Fibroblast of lung (primary cell): ENCODE results near the gene CIB2. TPM values are rescaled to one million over a fixed set of nuclear protein-coding genes. Genes with fewer than 3 reads are reported as not detected.

Experiments used
- DNase-seq, 2 donors: peaks; one replicate each; pipeline versions ENCODE4 v3.0.0 to v3.0.0-alpha.2; 2010; ENCODE audit warnings: low read depth in 2 of 2
- H2AFZ ChIP-seq: 2 replicates; pipeline ENCODE4 v1.5.1; 2012; ENCODE audit warnings: low read length, control low read depth, inconsistent platforms
- H3K27ac ChIP-seq: 2 replicates; pipeline ENCODE4 v1.5.1; 2011; ENCODE audit warnings: low read length, control low read depth; ENCODE audit not compliant: insufficient read depth
- H3K27me3 ChIP-seq: 2 replicates; pipeline ENCODE4 v1.5.1; 2011; ENCODE audit warnings: mild to moderate bottlenecking, low read length; ENCODE audit not compliant: control insufficient read depth, insufficient read depth
- H3K36me3 ChIP-seq: 2 replicates; pipeline ENCODE4 v1.5.1; 2011; ENCODE audit warnings: low read length; ENCODE audit not compliant: control insufficient read depth, insufficient read depth
- H3K4me1 ChIP-seq: 2 replicates; pipeline ENCODE4 v1.5.1; 2011; ENCODE audit warnings: low read length; ENCODE audit not compliant: control insufficient read depth, insufficient read depth; ENCODE audit errors: extremely low read depth
- H3K4me2 ChIP-seq: 2 replicates; pipeline ENCODE4 v1.5.1; 2011; ENCODE audit warnings: low read length, control low read depth; ENCODE audit not compliant: insufficient read depth; ENCODE audit errors: extremely low read depth
- H3K4me3 ChIP-seq, 4 experiments: fragments of 200-600 bp in 1 of 4; sonication (generic) in 1 of 4; replicated peaks in 1 of 4; 2 replicates each; pipeline ENCODE4 v1.5.1; 2011 to 2016; ENCODE audit warnings: low read length in 4 of 4, low read depth in 3 of 4, mild to moderate bottlenecking in 3 of 4, control low read depth in 2 of 4, inconsistent platforms in 1 of 4, mixed read lengths in 1 of 4; ENCODE audit not compliant: insufficient read depth in 1 of 4; ENCODE audit errors: control extremely low read depth in 1 of 4
- H3K79me2 ChIP-seq: 2 replicates; pipeline ENCODE4 v1.5.1; 2012; ENCODE audit warnings: mild to moderate bottlenecking, low read length, inconsistent platforms; ENCODE audit not compliant: control insufficient read depth, insufficient read depth
- H3K9ac ChIP-seq: 2 replicates; pipeline ENCODE4 v1.5.1; 2011; ENCODE audit warnings: mild to moderate bottlenecking, low read length, control low read depth; ENCODE audit not compliant: insufficient read depth
- H3K9me3 ChIP-seq: 2 replicates; pipeline ENCODE4 v1.5.1; 2012; ENCODE audit warnings: low read depth, low read length; ENCODE audit not compliant: control insufficient read depth, insufficient read depth
- H4K20me1 ChIP-seq: 2 replicates; pipeline ENCODE4 v1.5.1; 2011; ENCODE audit warnings: low read length; ENCODE audit not compliant: control insufficient read depth, insufficient read depth; ENCODE audit errors: extremely low read depth
- CTCF ChIP-seq, 2 donors: IDR thresholded peaks in 1 of 2; conservative IDR thresholded peaks in 1 of 2; 1 replicate in 1 of 2; 2 replicates in 1 of 2; pipeline ENCODE4 v1.5.1; 2011 to 2012; ENCODE audit warnings: low read length in 2 of 2, control low read depth in 1 of 2, inconsistent platforms in 1 of 2, low read depth in 1 of 2, mild to moderate bottlenecking in 1 of 2
- EZH2 ChIP-seq: IDR thresholded peaks from 2 replicates; pipeline ENCODE4 v1.5.1; 2012; ENCODE audit warnings: low read length, control low read depth, mild to moderate bottlenecking; ENCODE audit errors: missing control alignments
- polyA plus RNA-seq, 2 donors: library from polyadenylated mRNA; depleted of rRNA in 1 of 2; stranded (reverse) in 1 of 2; unstranded in 1 of 2; fragments of >200 nt; gene quantifications; 2 replicates each; pipeline ENCODE4 v1.2.1, GENCODE V29; 2011 to 2012; ENCODE audit warnings: missing spikeins in 1 of 2
- total RNA-seq: library from RNA; depleted of rRNA; stranded (reverse); fragments of >200 nt; gene quantifications from 2 replicates; pipeline ENCODE4 v1.2.1, GENCODE V29; 2014

The CIB2 gene
- total and polyA plus RNA-seq, 2 donors (not counting 1 experiment from before 2014, with no cell fraction given): 3.1 to 4.2 TPM

GRCh38 chr15:78102211-78102610 is 29.0 kb downstream of the CIB2 start:
- H3K9ac ChIP-seq: no peak overlapping the region
- H3K9me3 ChIP-seq: no peaks in the 10 kb centered on the region
- H3K79me2 ChIP-seq: no peaks in the 10 kb centered on the region
- no peaks in the 10 kb centered on the region for H3K27me3 ChIP-seq
- TF ChIP-seq EZH2 (no peak), CTCF (conservative IDR thresholded peaks at IDR 0.05 in 1 of 2, IDR thresholded peaks at IDR 0.05 in 1 of 2; ENCODE audit: low read depth in 1 of 2, low read length in 2 of 2) (no peak)
- H2AFZ ChIP-seq: no peak overlapping the region
- peaks cover 3% of the 10 kb centered on the region for H3K4me1 ChIP-seq
- H3K4me2 ChIP-seq: no peak overlapping the region
- DNase-seq: no peak
- H3K27ac ChIP-seq: no peak overlapping the region
- no peak overlapping the region for H3K4me3 ChIP-seq
- H4K20me1 ChIP-seq: no peaks in the 10 kb centered on the region
- no peaks in the 10 kb centered on the region for H3K36me3 ChIP-seq

DNA sequence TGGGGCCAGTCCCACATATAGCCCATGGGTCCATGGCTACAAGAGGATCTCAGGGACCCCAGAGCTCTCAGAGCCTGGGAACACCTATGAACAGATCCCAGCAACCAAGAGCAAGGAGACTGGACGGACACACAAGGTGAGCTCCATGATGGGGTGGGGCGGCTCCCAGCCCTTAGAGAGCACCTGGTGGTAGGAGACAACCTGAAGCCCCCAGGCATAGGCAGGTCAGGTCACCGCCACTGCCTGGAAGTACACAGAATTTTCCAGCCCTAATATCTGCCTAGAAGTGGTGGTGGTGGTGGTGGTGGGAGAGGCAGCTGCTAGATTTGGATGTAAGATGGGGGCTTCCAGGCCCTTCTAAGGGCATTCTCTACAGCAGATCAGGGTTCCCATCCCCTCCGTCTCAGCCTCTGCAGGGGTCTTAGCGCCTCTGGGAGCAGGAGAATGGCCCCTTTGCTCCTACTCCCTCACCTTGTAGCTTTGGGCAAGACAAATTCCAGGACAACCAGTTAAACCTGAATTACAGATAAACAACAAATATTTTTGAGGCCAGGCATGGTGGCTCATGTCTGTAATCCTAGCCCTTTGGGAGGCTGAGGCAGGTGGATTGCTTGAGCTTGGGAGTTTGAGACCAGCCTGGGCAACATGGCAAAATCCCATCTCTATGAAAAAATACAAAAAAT is 29.7 kb downstream of the CIB2 start:
- no peaks in the 10 kb centered on the region for H3K9me3 ChIP-seq
- TF ChIP-seq EZH2: no peak
- no peak for TF ChIP-seq CTCF (conservative IDR thresholded peaks at IDR 0.05 in 1 of 2, IDR thresholded peaks at IDR 0.05 in 1 of 2; ENCODE audit: low read depth in 1 of 2, low read length in 2 of 2)
- no peaks in the 10 kb centered on the region for H3K27me3 ChIP-seq
- peaks cover 3% of the 10 kb centered on the region for H3K4me1 ChIP-seq
- no peak for DNase-seq
- H3K27ac ChIP-seq: no peak overlapping the region
- no peak overlapping the region for H3K9ac ChIP-seq
- H3K36me3 ChIP-seq: no peaks in the 10 kb centered on the region
- H3K79me2 ChIP-seq: no peaks in the 10 kb centered on the region
- no peak overlapping the region for H3K4me3 ChIP-seq
- no peak overlapping the region for H3K4me2 ChIP-seq
- no peak overlapping the region for H2AFZ ChIP-seq
- H4K20me1 ChIP-seq: no peaks in the 10 kb centered on the region

- no peak overlapping the region for H3K4me3 ChIP-seq
- DNase-seq: no peak
- no peak overlapping the region for H3K27ac ChIP-seq
- no peaks in the 10 kb centered on the region for H3K27me3 ChIP-seq
- TF ChIP-seq EZH2 (no peak), CTCF (conservative IDR thresholded peaks at IDR 0.05 in 1 of 2, IDR thresholded peaks at IDR 0.05 in 1 of 2; ENCODE audit: low read depth in 1 of 2, low read length in 2 of 2) (no peak)
- H3K79me2 ChIP-seq: no peaks in the 10 kb centered on the region
- no peak overlapping the region for H2AFZ ChIP-seq
- no peak overlapping the region for H3K4me2 ChIP-seq
- no peaks in the 10 kb centered on the region for H3K9me3 ChIP-seq
- H3K9ac ChIP-seq: no peak overlapping the region
- H3K4me1 ChIP-seq: peaks cover 1% of the 10 kb centered on the region
- no peaks in the 10 kb centered on the region for H3K36me3 ChIP-seq
- H4K20me1 ChIP-seq: no peaks in the 10 kb centered on the region
Measured at GRCh38 chr15:78100886-78101285, 30.4 kb downstream of the CIB2 start.
